ENCODE measurements around the gene CWC27.

Gene CWC27

GRCh38 chr5:64971513-64971912 lies 202.8 kb downstream of the CWC27 start:
- Histone ChIP-seq H3F3A (ENCODE audit: low read depth) (no peaks in the 10 kb centered on the region), H3K36me3 (ENCODE audit: insufficient read depth, low read length) (peaks cover 27% of the 10 kb centered on the region; the same call in 1 of the 2 replicates), H3K9ac (ENCODE audit: low read depth, low read length, poor library complexity, severe bottlenecking) (no peak overlapping the region), H3K79me2 (ENCODE audit: insufficient read depth, low read length) (no peaks in the 10 kb centered on the region), H3K9me3 (ENCODE audit: insufficient read depth, low read depth, low read length) (no peaks in the 10 kb centered on the region), H3K4me1 (ENCODE audit: insufficient read depth, low read length, poor library complexity, severe bottlenecking) (no peaks in the 10 kb centered on the region), H4K20me1 (ENCODE audit: insufficient read depth, low read length, poor library complexity, severe bottlenecking) (no peaks in the 10 kb centered on the region), H3K4me2 (ENCODE audit: low read depth, low read length, poor library complexity, severe bottlenecking) (no peak overlapping the region), H3K27me3 (ENCODE audit: insufficient read depth, low read length, poor library complexity, severe bottlenecking) (no peaks in the 10 kb centered on the region), H2AFZ (ENCODE audit: low read length) (no peak overlapping the region), H3K4me3 (ENCODE audit: low read length, poor library complexity, severe bottlenecking) (no peak overlapping the region), H3K9me2 (replicated peaks; ENCODE audit: low read depth, low read length) (no peaks in the 10 kb centered on the region)
- TF ChIP-seq, protein P1, sequence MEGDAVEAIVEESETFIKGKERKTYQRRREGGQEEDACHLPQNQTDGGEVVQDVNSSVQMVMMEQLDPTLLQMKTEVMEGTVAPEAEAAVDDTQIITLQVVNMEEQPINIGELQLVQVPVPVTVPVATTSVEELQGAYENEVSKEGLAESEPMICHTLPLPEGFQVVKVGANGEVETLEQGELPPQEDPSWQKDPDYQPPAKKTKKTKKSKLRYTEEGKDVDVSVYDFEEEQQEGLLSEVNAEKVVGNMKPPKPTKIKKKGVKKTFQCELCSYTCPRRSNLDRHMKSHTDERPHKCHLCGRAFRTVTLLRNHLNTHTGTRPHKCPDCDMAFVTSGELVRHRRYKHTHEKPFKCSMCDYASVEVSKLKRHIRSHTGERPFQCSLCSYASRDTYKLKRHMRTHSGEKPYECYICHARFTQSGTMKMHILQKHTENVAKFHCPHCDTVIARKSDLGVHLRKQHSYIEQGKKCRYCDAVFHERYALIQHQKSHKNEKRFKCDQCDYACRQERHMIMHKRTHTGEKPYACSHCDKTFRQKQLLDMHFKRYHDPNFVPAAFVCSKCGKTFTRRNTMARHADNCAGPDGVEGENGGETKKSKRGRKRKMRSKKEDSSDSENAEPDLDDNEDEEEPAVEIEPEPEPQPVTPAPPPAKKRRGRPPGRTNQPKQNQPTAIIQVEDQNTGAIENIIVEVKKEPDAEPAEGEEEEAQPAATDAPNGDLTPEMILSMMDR (conservative IDR thresholded peaks at IDR 0.05; ENCODE audit: low read length): 0 out of 2 replicates have a peak, but pooled peaks have one; percentile 16
- no peak for TF ChIP-seq EZH2phosphoT487 (IDR thresholded peaks at IDR 0.05; ENCODE audit: borderline replicate concordance)

DNA sequence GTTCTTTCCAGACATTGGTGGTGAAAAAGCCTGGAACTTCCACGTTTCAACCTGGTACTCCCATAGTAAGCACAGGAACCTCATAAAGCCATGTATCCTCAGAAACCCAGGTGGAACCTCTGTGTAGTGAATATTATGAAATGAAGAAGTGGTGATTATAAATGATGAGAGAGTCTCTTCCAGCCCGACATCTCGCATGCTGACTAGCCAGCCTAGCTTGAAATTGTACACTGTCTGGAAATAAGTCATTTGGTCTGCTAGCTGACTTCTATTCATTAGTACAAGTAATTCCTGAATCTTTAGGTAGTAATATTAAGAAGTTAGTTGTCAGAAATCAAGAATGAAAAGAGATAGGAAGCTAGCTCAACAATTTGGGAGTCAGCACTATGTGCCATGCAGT lies 203.3 kb downstream of the CWC27 start:
- H4K20me1 ChIP-seq (ENCODE audit: insufficient read depth, low read length, poor library complexity, severe bottlenecking): no peaks in the 10 kb centered on the region
- no peak for TF ChIP-seq EZH2phosphoT487 (IDR thresholded peaks at IDR 0.05; ENCODE audit: borderline replicate concordance)
- TF ChIP-seq, protein P1 (conservative IDR thresholded peaks at IDR 0.05; ENCODE audit: low read length): no peak
- H3K4me2 ChIP-seq (ENCODE audit: low read depth, low read length, poor library complexity, severe bottlenecking): no peak overlapping the region
- H3K9me2 ChIP-seq (replicated peaks; ENCODE audit: low read depth, low read length): no peaks in the 10 kb centered on the region
- no peak overlapping the region for H3K9ac ChIP-seq (ENCODE audit: low read depth, low read length, poor library complexity, severe bottlenecking)
- H3K9me3 ChIP-seq (ENCODE audit: insufficient read depth, low read depth, low read length): no peaks in the 10 kb centered on the region
- H3F3A ChIP-seq (ENCODE audit: low read depth): no peaks in the 10 kb centered on the region
- H3K4me1 ChIP-seq (ENCODE audit: insufficient read depth, low read length, poor library complexity, severe bottlenecking): no peaks in the 10 kb centered on the region
- H2AFZ ChIP-seq (ENCODE audit: low read length): no peak overlapping the region
- no peaks in the 10 kb centered on the region for H3K27me3 ChIP-seq (ENCODE audit: insufficient read depth, low read length, poor library complexity, severe bottlenecking)
- no peak overlapping the region for H3K4me3 ChIP-seq (ENCODE audit: low read length, poor library complexity, severe bottlenecking)
- peaks cover 27% of the 10 kb centered on the region; the same call in 1 of the 2 replicates for H3K36me3 ChIP-seq (ENCODE audit: insufficient read depth, low read length)
- H3K79me2 ChIP-seq (ENCODE audit: insufficient read depth, low read length): no peaks in the 10 kb centered on the region

- Histone ChIP-seq H3K4me2 (ENCODE audit: low read depth, low read length, poor library complexity, severe bottlenecking) (no peak overlapping the region), H3K9me3 (ENCODE audit: insufficient read depth, low read depth, low read length) (no peaks in the 10 kb centered on the region), H3K4me3 (ENCODE audit: low read length, poor library complexity, severe bottlenecking) (no peak overlapping the region), H3K4me1 (ENCODE audit: insufficient read depth, low read length, poor library complexity, severe bottlenecking) (no peaks in the 10 kb centered on the region), H3F3A (ENCODE audit: low read depth) (no peaks in the 10 kb centered on the region), H3K9ac (ENCODE audit: low read depth, low read length, poor library complexity, severe bottlenecking) (no peak overlapping the region), H3K9me2 (replicated peaks; ENCODE audit: low read depth, low read length) (no peaks in the 10 kb centered on the region), H3K27me3 (ENCODE audit: insufficient read depth, low read length, poor library complexity, severe bottlenecking) (no peaks in the 10 kb centered on the region), H3K79me2 (ENCODE audit: insufficient read depth, low read length) (no peaks in the 10 kb centered on the region), H2AFZ (ENCODE audit: low read length) (no peak overlapping the region), H4K20me1 (ENCODE audit: insufficient read depth, low read length, poor library complexity, severe bottlenecking) (no peaks in the 10 kb centered on the region), H3K36me3 (ENCODE audit: insufficient read depth, low read length) (peaks cover 32% of the 10 kb centered on the region; the same call in 1 of the 2 replicates)
- TF ChIP-seq, protein P1 (conservative IDR thresholded peaks at IDR 0.05; ENCODE audit: low read length): no peak
- no peak for TF ChIP-seq EZH2phosphoT487 (IDR thresholded peaks at IDR 0.05; ENCODE audit: borderline replicate concordance)
These were observed 203.9 kb downstream of the CWC27 start for GRCh38 chr5:64972591-64972990.
